HepG2 (cell line): ENCODE measurements around the gene LCAT. TPM values are rescaled to one million over a fixed set of nuclear protein-coding genes. Genes with fewer than 3 reads are reported as not detected.
A peak's percentile ranks its signal among the peaks of the same experiment; 100 is the strongest.

Source experiments
- CHD4 ChIP-seq: fragments of 200-600 bp; sonication (generic); IDR thresholded peaks from 2 replicates; pipeline ENCODE4 v1.7.0; 2017; ENCODE audit warnings: mild to moderate bottlenecking, low read length, borderline replicate concordance
- IRX3 ChIP-seq: sonication (generic); formaldehyde crosslinking; IDR thresholded peaks from 2 replicates; pipeline ENCODE4 v1.8.1; 2023; ENCODE audit warnings: mild to moderate bottlenecking, low read depth, missing genetic modification reagents, borderline replicate concordance
- KMT2A ChIP-seq: sonication (generic); formaldehyde crosslinking; IDR thresholded peaks from 2 replicates; pipeline ENCODE4 v1.4.0; 2020; ENCODE audit warnings: missing genetic modification reagents
- PCBP1 ChIP-seq: fragments of 200-400 bp; formaldehyde crosslinking; IDR thresholded peaks from 2 replicates; pipeline ENCODE4 v1.6.1; 2017; ENCODE audit warnings: mild to moderate bottlenecking, low read depth, low read length, borderline replicate concordance
- POLR2A ChIP-seq, 2 experiments: IDR thresholded peaks; 2 replicates each; pipeline ENCODE4 v1.6.1; 2011; ENCODE audit warnings: low read depth in 2 of 2, low read length in 2 of 2, mild to moderate bottlenecking in 1 of 2, moderate library complexity in 1 of 2; ENCODE audit not compliant: insufficient read depth in 1 of 2
- POLR2G ChIP-seq: fragments of 200-400 bp; formaldehyde crosslinking; IDR thresholded peaks from 2 replicates; pipeline ENCODE4 v1.6.1; 2018; ENCODE audit warnings: mild to moderate bottlenecking, low read depth, low read length, moderate library complexity
- SUZ12 ChIP-seq: fragments of 150-350 bp; IDR thresholded peaks from 2 replicates; pipeline ENCODE4 v1.6.1; 2014; ENCODE audit warnings: low read depth, low read length
- ZBTB3 ChIP-seq: sonication (generic); formaldehyde crosslinking; IDR thresholded peaks from 2 replicates; pipeline ENCODE4 v1.4.0; 2020; ENCODE audit warnings: low read depth, mild to moderate bottlenecking, moderate library complexity, missing genetic modification reagents, borderline replicate concordance
- ZFP37 ChIP-seq: sonication (generic); formaldehyde crosslinking; IDR thresholded peaks from 2 replicates; pipeline ENCODE4 v1.4.0; 2020; ENCODE audit warnings: missing genetic modification reagents, borderline replicate concordance
- ZFP82 ChIP-seq: sonication (generic); formaldehyde crosslinking; IDR thresholded peaks from 2 replicates; pipeline ENCODE4 v1.5.1; 2020; ENCODE audit warnings: mild to moderate bottlenecking, missing genetic modification reagents, borderline replicate concordance
- ZNF230 ChIP-seq: sonication (generic); formaldehyde crosslinking; IDR thresholded peaks from 2 replicates; pipeline ENCODE4 v1.4.0; 2020; ENCODE audit warnings: mild to moderate bottlenecking, missing genetic modification reagents
- ZNF354B ChIP-seq: sonication (generic); formaldehyde crosslinking; IDR thresholded peaks from 2 replicates; pipeline ENCODE4 v1.8.0; 2022; ENCODE audit warnings: mild to moderate bottlenecking, missing genetic modification reagents
- ZNF468 ChIP-seq: sonication (generic); formaldehyde crosslinking; IDR thresholded peaks from 2 replicates; pipeline ENCODE4 v1.8.0; 2022; ENCODE audit warnings: mild to moderate bottlenecking, moderate library complexity, missing genetic modification reagents
- polyA plus RNA-seq, 8 experiments: library from polyadenylated mRNA; depleted of rRNA in 3 of 8; stranded (reverse) in 7 of 8; unstranded in 1 of 8; fragments of >200 nt; fragmentation: Illumina TruSeq in 4 of 8; extraction: Trizol in 4 of 8; gene quantifications; 2 replicates each; pipeline versions ENCODE4 v1.2.1 to v1.2.3, GENCODE V29; 2011 to 2016; ENCODE audit warnings: low read depth in 4 of 8, missing spikeins in 1 of 8, mixed read lengths in 1 of 8; ENCODE audit not compliant: insufficient read depth in 1 of 8
- total RNA-seq, 5 experiments: library from RNA; depleted of rRNA; stranded (reverse); fragments of >200 nt; fragmentation: Illumina TruSeq; extraction: Trizol; gene quantifications; 2 replicates each; pipeline ENCODE4 v1.2.3, GENCODE V29; 2016; ENCODE audit warnings: low read depth in 1 of 5
- TF ChIP-seq, protein P1 (sequence below): sonication (generic); formaldehyde crosslinking; IDR thresholded peaks from 2 replicates; pipeline ENCODE4 v1.4.0; 2020; ENCODE audit warnings: mild to moderate bottlenecking, missing genetic modification reagents
- TF ChIP-seq, protein P2 (sequence below): sonication (generic); formaldehyde crosslinking; IDR thresholded peaks from 2 replicates; pipeline ENCODE4 v1.5.0; 2020; ENCODE audit warnings: mild to moderate bottlenecking, missing genetic modification reagents, borderline replicate concordance
- TF ChIP-seq, protein P3 (sequence below): sonication (generic); formaldehyde crosslinking; IDR thresholded peaks from 2 replicates; pipeline ENCODE4 v1.4.0; 2020; ENCODE audit warnings: missing genetic modification reagents, borderline replicate concordance
- TF ChIP-seq, protein P4 (sequence below), 2 experiments: sonication (generic) in 1 of 2; formaldehyde crosslinking in 1 of 2; IDR thresholded peaks; 2 replicates each; pipeline versions ENCODE4 v1.5.1 to v1.6.1; 2011 to 2020; ENCODE audit warnings: borderline replicate concordance in 1 of 2, low read depth in 1 of 2, low read length in 1 of 2, mild to moderate bottlenecking in 1 of 2, missing genetic modification reagents in 1 of 2, moderate library complexity in 1 of 2

LCAT gene
- total and polyA plus RNA-seq, 2 of the 13 experiments (the other 11 are each of a cell fraction or from before 2014, with no cell fraction given): 36.1 to 38.9 TPM

DNA sequence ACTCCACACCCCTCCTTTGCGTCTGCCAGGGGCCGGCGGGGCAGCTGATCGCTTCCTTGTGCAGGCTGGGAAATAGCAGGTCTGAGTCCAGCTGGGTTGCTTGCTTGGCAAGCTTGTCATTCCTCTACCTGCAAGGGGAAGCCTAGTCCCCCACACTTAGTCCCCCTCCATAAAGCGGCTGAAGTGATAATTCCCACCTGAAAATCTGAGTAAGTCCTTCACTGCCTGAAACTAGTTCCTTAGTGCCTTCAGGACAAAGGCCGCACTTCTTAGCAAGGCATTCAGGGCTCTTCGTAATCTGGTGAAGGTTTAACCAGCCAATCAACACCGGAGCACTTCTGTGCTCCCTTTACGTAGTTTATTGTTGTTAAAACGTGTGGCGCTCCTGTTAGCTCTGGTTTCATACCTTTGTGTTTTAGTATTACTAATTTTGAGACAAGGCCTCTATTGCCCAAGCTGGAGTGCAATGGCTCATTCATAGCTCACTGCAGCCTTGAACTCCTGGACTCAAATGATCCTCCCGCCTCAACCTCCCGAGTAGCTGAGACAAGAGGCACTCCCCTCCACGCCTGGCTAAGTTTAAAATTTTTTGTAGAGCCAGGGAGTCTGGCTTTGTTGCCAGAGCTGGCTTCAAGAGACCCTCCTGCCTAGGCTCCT lies 50.0 kb downstream of the LCAT start (continued):
- TF ChIP-seq, protein P1, sequence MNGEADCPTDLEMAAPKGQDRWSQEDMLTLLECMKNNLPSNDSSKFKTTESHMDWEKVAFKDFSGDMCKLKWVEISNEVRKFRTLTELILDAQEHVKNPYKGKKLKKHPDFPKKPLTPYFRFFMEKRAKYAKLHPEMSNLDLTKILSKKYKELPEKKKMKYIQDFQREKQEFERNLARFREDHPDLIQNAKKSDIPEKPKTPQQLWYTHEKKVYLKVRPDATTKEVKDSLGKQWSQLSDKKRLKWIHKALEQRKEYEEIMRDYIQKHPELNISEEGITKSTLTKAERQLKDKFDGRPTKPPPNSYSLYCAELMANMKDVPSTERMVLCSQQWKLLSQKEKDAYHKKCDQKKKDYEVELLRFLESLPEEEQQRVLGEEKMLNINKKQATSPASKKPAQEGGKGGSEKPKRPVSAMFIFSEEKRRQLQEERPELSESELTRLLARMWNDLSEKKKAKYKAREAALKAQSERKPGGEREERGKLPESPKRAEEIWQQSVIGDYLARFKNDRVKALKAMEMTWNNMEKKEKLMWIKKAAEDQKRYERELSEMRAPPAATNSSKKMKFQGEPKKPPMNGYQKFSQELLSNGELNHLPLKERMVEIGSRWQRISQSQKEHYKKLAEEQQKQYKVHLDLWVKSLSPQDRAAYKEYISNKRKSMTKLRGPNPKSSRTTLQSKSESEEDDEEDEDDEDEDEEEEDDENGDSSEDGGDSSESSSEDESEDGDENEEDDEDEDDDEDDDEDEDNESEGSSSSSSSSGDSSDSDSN (CRISPR knock-in tag): 0 out of 2 replicates have a peak, but pooled peaks have one; percentile 15
- TF ChIP-seq ZFP82 (CRISPR knock-in tag): no peak
- TF ChIP-seq, protein P2, sequence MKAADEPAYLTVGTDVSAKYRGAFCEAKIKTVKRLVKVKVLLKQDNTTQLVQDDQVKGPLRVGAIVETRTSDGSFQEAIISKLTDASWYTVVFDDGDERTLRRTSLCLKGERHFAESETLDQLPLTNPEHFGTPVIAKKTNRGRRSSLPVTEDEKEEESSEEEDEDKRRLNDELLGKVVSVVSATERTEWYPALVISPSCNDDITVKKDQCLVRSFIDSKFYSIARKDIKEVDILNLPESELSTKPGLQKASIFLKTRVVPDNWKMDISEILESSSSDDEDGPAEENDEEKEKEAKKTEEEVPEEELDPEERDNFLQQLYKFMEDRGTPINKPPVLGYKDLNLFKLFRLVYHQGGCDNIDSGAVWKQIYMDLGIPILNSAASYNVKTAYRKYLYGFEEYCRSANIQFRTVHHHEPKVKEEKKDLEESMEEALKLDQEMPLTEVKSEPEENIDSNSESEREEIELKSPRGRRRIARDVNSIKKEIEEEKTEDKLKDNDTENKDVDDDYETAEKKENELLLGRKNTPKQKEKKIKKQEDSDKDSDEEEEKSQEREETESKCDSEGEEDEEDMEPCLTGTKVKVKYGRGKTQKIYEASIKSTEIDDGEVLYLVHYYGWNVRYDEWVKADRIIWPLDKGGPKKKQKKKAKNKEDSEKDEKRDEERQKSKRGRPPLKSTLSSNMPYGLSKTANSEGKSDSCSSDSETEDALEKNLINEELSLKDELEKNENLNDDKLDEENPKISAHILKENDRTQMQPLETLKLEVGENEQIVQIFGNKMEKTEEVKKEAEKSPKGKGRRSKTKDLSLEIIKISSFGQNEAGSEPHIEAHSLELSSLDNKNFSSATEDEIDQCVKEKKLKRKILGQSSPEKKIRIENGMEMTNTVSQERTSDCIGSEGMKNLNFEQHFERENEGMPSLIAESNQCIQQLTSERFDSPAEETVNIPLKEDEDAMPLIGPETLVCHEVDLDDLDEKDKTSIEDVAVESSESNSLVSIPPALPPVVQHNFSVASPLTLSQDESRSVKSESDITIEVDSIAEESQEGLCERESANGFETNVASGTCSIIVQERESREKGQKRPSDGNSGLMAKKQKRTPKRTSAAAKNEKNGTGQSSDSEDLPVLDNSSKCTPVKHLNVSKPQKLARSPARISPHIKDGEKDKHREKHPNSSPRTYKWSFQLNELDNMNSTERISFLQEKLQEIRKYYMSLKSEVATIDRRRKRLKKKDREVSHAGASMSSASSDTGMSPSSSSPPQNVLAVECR (CRISPR knock-in tag): 0 out of 2 replicates have a peak, but pooled peaks have one; percentile 4
- TF ChIP-seq ZFP37 (CRISPR knock-in tag): no peak
- TF ChIP-seq SUZ12: no peak
- peak in 1 of 2 experiments; percentile 81; a peak in 2 of 4 replicates for TF ChIP-seq POLR2A (IDR thresholded peaks at IDR 0.05; ENCODE audit: insufficient read depth in 1 of 2, low read depth in 2 of 2, low read length in 2 of 2)
- TF ChIP-seq POLR2G: no peak; the same call in 1 of the 2 replicates
- no peak for TF ChIP-seq ZBTB3
- TF ChIP-seq, protein P3, sequence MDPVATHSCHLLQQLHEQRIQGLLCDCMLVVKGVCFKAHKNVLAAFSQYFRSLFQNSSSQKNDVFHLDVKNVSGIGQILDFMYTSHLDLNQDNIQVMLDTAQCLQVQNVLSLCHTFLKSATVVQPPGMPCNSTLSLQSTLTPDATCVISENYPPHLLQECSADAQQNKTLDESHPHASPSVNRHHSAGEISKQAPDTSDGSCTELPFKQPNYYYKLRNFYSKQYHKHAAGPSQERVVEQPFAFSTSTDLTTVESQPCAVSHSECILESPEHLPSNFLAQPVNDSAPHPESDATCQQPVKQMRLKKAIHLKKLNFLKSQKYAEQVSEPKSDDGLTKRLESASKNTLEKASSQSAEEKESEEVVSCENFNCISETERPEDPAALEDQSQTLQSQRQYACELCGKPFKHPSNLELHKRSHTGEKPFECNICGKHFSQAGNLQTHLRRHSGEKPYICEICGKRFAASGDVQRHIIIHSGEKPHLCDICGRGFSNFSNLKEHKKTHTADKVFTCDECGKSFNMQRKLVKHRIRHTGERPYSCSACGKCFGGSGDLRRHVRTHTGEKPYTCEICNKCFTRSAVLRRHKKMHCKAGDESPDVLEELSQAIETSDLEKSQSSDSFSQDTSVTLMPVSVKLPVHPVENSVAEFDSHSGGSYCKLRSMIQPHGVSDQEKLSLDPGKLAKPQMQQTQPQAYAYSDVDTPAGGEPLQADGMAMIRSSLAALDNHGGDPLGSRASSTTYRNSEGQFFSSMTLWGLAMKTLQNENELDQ (CRISPR knock-in tag): 0 out of 2 replicates have a peak, but pooled peaks have one; percentile 29
- TF ChIP-seq, protein P4, sequence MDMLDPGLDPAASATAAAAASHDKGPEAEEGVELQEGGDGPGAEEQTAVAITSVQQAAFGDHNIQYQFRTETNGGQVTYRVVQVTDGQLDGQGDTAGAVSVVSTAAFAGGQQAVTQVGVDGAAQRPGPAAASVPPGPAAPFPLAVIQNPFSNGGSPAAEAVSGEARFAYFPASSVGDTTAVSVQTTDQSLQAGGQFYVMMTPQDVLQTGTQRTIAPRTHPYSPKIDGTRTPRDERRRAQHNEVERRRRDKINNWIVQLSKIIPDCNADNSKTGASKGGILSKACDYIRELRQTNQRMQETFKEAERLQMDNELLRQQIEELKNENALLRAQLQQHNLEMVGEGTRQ (IDR thresholded peaks at IDR 0.05; ENCODE audit: low read depth, low read length): no peak
- TF ChIP-seq, protein P4 (CRISPR knock-in tag; IDR thresholded peaks at IDR 0.05; ENCODE audit: borderline replicate concordance): no peak
- no peak for TF ChIP-seq IRX3 (CRISPR knock-in tag)
- TF ChIP-seq CHD4: no peak
- TF ChIP-seq ZNF468 (CRISPR knock-in tag): no peak
- TF ChIP-seq ZNF230 (CRISPR knock-in tag): no peak
- peak; percentile 11; the same call in 1 of the 2 replicates for TF ChIP-seq KMT2A
- TF ChIP-seq PCBP1: no peak
- TF ChIP-seq ZNF354B (CRISPR knock-in tag): 0 out of 2 replicates have a peak, but pooled peaks have one; percentile 10
